PFSK-1 (cell line): Measurements from ENCODE around the gene MLXIPL.

Experiments
- POLR2AphosphoS5 ChIP-seq: IDR thresholded peaks from 2 replicates; pipeline ENCODE4 v1.6.1; 2012; ENCODE audit warnings: low read depth, mild to moderate bottlenecking, control low read depth, low read length, moderate library complexity
- TAF1 ChIP-seq: IDR thresholded peaks from 2 replicates; pipeline ENCODE4 v1.6.1; 2012; ENCODE audit warnings: low read length, control low read depth, borderline replicate concordance; ENCODE audit not compliant: insufficient read depth
- TF ChIP-seq, protein P1 (sequence below), 2 experiments: IDR thresholded peaks; 2 replicates each; pipeline versions ENCODE4 v1.6.1 to v1.8.0; 2011 to 2012; ENCODE audit warnings: low read depth in 2 of 2, low read length in 2 of 2, control low read depth in 1 of 2, inconsistent platforms in 1 of 2, mild to moderate bottlenecking in 1 of 2, moderate library complexity in 1 of 2; ENCODE audit not compliant: insufficient read depth in 1 of 2

DNA sequence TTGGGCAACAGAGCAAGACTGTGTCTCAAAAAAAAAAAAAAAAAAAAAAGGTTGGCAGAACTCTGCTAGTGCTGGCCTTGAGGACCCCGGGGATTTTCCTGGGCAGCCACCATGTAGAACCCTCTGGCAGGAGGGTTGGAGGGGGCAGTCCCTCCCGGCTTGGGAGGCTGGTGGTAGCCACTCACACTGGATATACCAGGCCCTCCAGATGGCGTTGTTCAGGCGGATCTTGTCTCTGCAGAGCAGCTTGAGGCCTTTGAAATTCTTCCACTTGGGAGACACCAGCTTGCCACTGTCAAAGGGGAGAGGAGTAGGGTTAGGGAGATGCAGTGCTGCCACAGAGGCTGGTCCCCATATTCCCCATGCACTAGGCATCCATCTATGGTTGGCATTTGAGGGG lies 8.4 kb downstream of the MLXIPL start:
- TF ChIP-seq POLR2AphosphoS5: no peak
- TF ChIP-seq, protein P1, sequence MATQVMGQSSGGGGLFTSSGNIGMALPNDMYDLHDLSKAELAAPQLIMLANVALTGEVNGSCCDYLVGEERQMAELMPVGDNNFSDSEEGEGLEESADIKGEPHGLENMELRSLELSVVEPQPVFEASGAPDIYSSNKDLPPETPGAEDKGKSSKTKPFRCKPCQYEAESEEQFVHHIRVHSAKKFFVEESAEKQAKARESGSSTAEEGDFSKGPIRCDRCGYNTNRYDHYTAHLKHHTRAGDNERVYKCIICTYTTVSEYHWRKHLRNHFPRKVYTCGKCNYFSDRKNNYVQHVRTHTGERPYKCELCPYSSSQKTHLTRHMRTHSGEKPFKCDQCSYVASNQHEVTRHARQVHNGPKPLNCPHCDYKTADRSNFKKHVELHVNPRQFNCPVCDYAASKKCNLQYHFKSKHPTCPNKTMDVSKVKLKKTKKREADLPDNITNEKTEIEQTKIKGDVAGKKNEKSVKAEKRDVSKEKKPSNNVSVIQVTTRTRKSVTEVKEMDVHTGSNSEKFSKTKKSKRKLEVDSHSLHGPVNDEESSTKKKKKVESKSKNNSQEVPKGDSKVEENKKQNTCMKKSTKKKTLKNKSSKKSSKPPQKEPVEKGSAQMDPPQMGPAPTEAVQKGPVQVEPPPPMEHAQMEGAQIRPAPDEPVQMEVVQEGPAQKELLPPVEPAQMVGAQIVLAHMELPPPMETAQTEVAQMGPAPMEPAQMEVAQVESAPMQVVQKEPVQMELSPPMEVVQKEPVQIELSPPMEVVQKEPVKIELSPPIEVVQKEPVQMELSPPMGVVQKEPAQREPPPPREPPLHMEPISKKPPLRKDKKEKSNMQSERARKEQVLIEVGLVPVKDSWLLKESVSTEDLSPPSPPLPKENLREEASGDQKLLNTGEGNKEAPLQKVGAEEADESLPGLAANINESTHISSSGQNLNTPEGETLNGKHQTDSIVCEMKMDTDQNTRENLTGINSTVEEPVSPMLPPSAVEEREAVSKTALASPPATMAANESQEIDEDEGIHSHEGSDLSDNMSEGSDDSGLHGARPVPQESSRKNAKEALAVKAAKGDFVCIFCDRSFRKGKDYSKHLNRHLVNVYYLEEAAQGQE (IDR thresholded peaks at IDR 0.05; ENCODE audit: insufficient read depth in 1 of 2, low read depth in 2 of 2, low read length in 2 of 2): no peak
- TF ChIP-seq TAF1: no peak
